Measurements from ENCODE around the gene YRDC.

Gene YRDC

DNA sequence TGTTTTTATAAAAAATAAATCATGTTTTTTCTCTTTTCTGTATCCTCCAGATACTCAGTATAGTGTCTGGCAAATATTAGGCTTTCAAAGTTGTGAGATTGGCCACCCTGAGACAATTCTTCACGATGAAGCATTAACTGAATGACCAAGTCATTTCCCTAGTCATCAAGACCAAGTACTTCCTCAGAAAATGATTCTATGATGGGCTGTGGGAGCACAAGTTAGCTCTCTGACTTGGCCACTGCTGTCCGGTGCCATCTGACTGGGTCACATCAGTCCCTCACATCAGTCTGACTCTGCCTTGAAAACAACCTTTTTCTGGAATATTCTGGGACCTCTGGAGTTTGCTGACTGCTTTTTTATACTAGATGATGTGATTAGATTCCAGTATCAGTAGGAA is 13.5 kb upstream of the YRDC start:
- peaks cover 58% of the 10 kb centered on the region; the same call in 1 of the 2 replicates for H3K36me3 ChIP-seq (ENCODE audit: insufficient read depth, low read length)
- H3K4me3 ChIP-seq (ENCODE audit: low read length, poor library complexity, severe bottlenecking), result no peak overlapping the region

DNA sequence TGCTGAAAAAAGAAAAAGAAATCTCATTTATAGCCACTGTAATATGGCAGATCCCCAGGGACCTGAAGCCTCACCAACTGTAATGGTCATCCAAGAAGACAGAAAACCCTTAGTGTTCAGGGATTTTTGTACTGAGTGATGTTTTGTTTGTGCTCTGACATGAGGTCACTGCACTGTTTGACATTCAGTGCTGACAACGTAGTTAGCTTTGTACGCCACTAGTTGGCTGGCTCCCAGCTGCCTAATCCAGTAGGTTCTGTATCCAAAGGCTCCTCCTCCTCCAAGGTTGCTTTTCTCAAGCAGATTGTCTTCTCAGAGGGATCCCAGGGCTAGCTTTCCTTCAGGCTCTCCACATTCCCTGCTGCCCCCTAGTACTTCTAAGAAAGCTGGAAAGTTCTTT is 9.5 kb upstream of the YRDC start:
- Histone ChIP-seq H3K36me3 (ENCODE audit: insufficient read depth, low read length) (peaks cover 50% of the 10 kb centered on the region; the same call in 1 of the 2 replicates), H3K4me1 (ENCODE audit: insufficient read depth, low read length, poor library complexity, severe bottlenecking) (no peaks in the 10 kb centered on the region), H3K79me2 (ENCODE audit: insufficient read depth, low read length) (no peaks in the 10 kb centered on the region), H3F3A (ENCODE audit: low read depth) (no peaks in the 10 kb centered on the region), H3K9me2 (replicated peaks; ENCODE audit: low read depth, low read length) (no peaks in the 10 kb centered on the region), H3K9ac (ENCODE audit: low read depth, low read length, poor library complexity, severe bottlenecking) (no peak overlapping the region), H3K4me3 (ENCODE audit: low read length, poor library complexity, severe bottlenecking) (no peak overlapping the region), H3K9me3 (ENCODE audit: insufficient read depth, low read depth, low read length) (no peaks in the 10 kb centered on the region), H2AFZ (ENCODE audit: low read length) (no peak overlapping the region), H4K20me1 (ENCODE audit: insufficient read depth, low read length, poor library complexity, severe bottlenecking) (no peaks in the 10 kb centered on the region), H3K4me2 (ENCODE audit: low read depth, low read length, poor library complexity, severe bottlenecking) (no peak overlapping the region), H3K27me3 (ENCODE audit: insufficient read depth, low read length, poor library complexity, severe bottlenecking) (no peaks in the 10 kb centered on the region)
- TF ChIP-seq, protein P1, sequence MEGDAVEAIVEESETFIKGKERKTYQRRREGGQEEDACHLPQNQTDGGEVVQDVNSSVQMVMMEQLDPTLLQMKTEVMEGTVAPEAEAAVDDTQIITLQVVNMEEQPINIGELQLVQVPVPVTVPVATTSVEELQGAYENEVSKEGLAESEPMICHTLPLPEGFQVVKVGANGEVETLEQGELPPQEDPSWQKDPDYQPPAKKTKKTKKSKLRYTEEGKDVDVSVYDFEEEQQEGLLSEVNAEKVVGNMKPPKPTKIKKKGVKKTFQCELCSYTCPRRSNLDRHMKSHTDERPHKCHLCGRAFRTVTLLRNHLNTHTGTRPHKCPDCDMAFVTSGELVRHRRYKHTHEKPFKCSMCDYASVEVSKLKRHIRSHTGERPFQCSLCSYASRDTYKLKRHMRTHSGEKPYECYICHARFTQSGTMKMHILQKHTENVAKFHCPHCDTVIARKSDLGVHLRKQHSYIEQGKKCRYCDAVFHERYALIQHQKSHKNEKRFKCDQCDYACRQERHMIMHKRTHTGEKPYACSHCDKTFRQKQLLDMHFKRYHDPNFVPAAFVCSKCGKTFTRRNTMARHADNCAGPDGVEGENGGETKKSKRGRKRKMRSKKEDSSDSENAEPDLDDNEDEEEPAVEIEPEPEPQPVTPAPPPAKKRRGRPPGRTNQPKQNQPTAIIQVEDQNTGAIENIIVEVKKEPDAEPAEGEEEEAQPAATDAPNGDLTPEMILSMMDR (conservative IDR thresholded peaks at IDR 0.05; ENCODE audit: low read length), result no peak; the same call in 1 of the 2 replicates
- no peak for TF ChIP-seq EZH2phosphoT487 (IDR thresholded peaks at IDR 0.05; ENCODE audit: borderline replicate concordance)

More for the DNA sequence above, 13.5 kb upstream of the YRDC start:
- Histone ChIP-seq H3K79me2 (ENCODE audit: insufficient read depth, low read length) (no peaks in the 10 kb centered on the region), H4K20me1 (ENCODE audit: insufficient read depth, low read length, poor library complexity, severe bottlenecking) (no peaks in the 10 kb centered on the region), H3K27me3 (ENCODE audit: insufficient read depth, low read length, poor library complexity, severe bottlenecking) (no peaks in the 10 kb centered on the region), H3F3A (ENCODE audit: low read depth) (no peaks in the 10 kb centered on the region), H3K9ac (ENCODE audit: low read depth, low read length, poor library complexity, severe bottlenecking) (no peak overlapping the region), H2AFZ (ENCODE audit: low read length) (no peak overlapping the region), H3K4me1 (ENCODE audit: insufficient read depth, low read length, poor library complexity, severe bottlenecking) (no peaks in the 10 kb centered on the region), H3K9me2 (replicated peaks; ENCODE audit: low read depth, low read length) (no peaks in the 10 kb centered on the region), H3K9me3 (ENCODE audit: insufficient read depth, low read depth, low read length) (no peaks in the 10 kb centered on the region), H3K4me2 (ENCODE audit: low read depth, low read length, poor library complexity, severe bottlenecking) (no peak overlapping the region)
- TF ChIP-seq, protein P1 (conservative IDR thresholded peaks at IDR 0.05; ENCODE audit: low read length), result no peak
- no peak for TF ChIP-seq EZH2phosphoT487 (IDR thresholded peaks at IDR 0.05; ENCODE audit: borderline replicate concordance)

DNA sequence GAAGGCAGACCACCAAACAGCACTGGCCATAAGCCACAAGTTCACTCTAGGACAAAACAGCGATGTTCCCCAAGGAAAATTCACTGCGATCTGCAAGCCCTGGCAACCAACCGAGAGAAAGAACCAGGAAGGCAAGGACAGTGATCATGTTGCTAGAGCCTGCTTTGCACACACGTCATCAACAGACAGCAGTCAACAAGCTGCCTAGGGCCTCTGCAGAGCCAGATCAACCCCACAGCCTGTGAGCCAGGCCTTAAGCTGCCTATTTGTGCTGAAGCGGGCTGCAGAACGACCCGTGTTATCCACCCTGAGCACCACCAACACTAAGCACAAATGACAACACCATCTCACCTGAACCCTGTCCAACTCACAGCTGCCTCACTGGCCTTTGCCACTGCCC is 6.2 kb upstream of the YRDC start:
- Histone ChIP-seq H3F3A (ENCODE audit: low read depth) (no peaks in the 10 kb centered on the region), H3K4me2 (ENCODE audit: low read depth, low read length, poor library complexity, severe bottlenecking) (no peak overlapping the region)

More for the DNA sequence above, 6.2 kb upstream of the YRDC start:
- Histone ChIP-seq H2AFZ (ENCODE audit: low read length) (no peak overlapping the region), H4K20me1 (ENCODE audit: insufficient read depth, low read length, poor library complexity, severe bottlenecking) (no peaks in the 10 kb centered on the region), H3K79me2 (ENCODE audit: insufficient read depth, low read length) (peaks cover 1% of the 10 kb centered on the region; the same call in 1 of the 2 replicates), H3K36me3 (ENCODE audit: insufficient read depth, low read length) (peaks cover 26% of the 10 kb centered on the region; the same call in 1 of the 2 replicates), H3K9me2 (replicated peaks; ENCODE audit: low read depth, low read length) (no peaks in the 10 kb centered on the region), H3K9me3 (ENCODE audit: insufficient read depth, low read depth, low read length) (no peaks in the 10 kb centered on the region), H3K27me3 (ENCODE audit: insufficient read depth, low read length, poor library complexity, severe bottlenecking) (no peaks in the 10 kb centered on the region), H3K9ac (ENCODE audit: low read depth, low read length, poor library complexity, severe bottlenecking) (no peak overlapping the region), H3K4me3 (ENCODE audit: low read length, poor library complexity, severe bottlenecking) (no peak overlapping the region), H3K4me1 (ENCODE audit: insufficient read depth, low read length, poor library complexity, severe bottlenecking) (peaks cover 1% of the 10 kb centered on the region)
- TF ChIP-seq EZH2phosphoT487 (IDR thresholded peaks at IDR 0.05; ENCODE audit: borderline replicate concordance), result no peak
- TF ChIP-seq, protein P1 (conservative IDR thresholded peaks at IDR 0.05; ENCODE audit: low read length), result no peak

Data from Loucy (cell line).